K562 (cell line): ENCODE results near the gene RASSF7. TPM values are rescaled to one million over a fixed set of nuclear protein-coding genes. Genes with fewer than 3 reads are reported as not detected.

Experiments
- BMI1 ChIP-seq: fragments of 150-350 bp; IDR thresholded peaks from 2 replicates; pipeline ENCODE4 v1.6.1; 2014; ENCODE audit warnings: low read length
- ETV6 ChIP-seq, 3 experiments: fragments of 150-350 bp in 1 of 3; sonication (generic) in 1 of 3; formaldehyde crosslinking in 1 of 3; IDR thresholded peaks; 2 replicates each; pipeline versions ENCODE4 v1.6.1 to v1.8.0; 2014 to 2022; ENCODE audit warnings: borderline replicate concordance in 2 of 3, low read depth in 2 of 3, antibody characterized with exemption in 1 of 3, low read length in 1 of 3, mild to moderate bottlenecking in 1 of 3, missing genetic modification reagents in 1 of 3
- HNRNPK ChIP-seq: fragments of 200-400 bp; formaldehyde crosslinking; IDR thresholded peaks from one replicate; pipeline ENCODE4 v1.6.1; 2018; ENCODE audit warnings: mild to moderate bottlenecking, low read depth, low read length; ENCODE audit not compliant: poor library complexity, severe bottlenecking
- NBN ChIP-seq: fragments of 450-650 bp; IDR thresholded peaks from 2 replicates; pipeline ENCODE4 v1.6.1; 2016; ENCODE audit warnings: low read depth, mild to moderate bottlenecking
- NFYB ChIP-seq: IDR thresholded peaks from 2 replicates; pipeline ENCODE4 v1.6.1; 2011; ENCODE audit warnings: mild to moderate bottlenecking, moderate library complexity; ENCODE audit not compliant: insufficient read length; ENCODE audit errors: extremely low read depth
- PHF21A ChIP-seq: fragments of 450-650 bp; IDR thresholded peaks from 2 replicates; pipeline ENCODE4 v1.6.1; 2017; ENCODE audit warnings: low read depth, borderline replicate concordance
- POLR2A ChIP-seq: fragments of 450-650 bp; conservative IDR thresholded peaks from 2 replicates; pipeline ENCODE4 v1.6.1; 2016
- PPARD ChIP-seq: fragments of 250-450 bp; sonication (Bioruptor Pico); IDR thresholded peaks from 2 replicates; pipeline ENCODE4 v1.8.0; 2022; ENCODE audit warnings: inconsistent platforms, mild to moderate bottlenecking, moderate library complexity
- TBL1XR1 ChIP-seq, 2 experiments: IDR thresholded peaks; 2 replicates each; pipeline ENCODE4 v1.6.1; 2012; ENCODE audit warnings: improper control_type of control experiment in 2 of 2, low read length in 2 of 2, mild to moderate bottlenecking in 1 of 2
- TEAD2 ChIP-seq: fragments of 450-650 bp; IDR thresholded peaks from 2 replicates; pipeline ENCODE4 v1.6.1; 2016; ENCODE audit warnings: missing genetic modification characterization, control low read depth, missing compliant biosample characterization
- ZNF124 ChIP-seq: sonication (generic); formaldehyde crosslinking; IDR thresholded peaks from 2 replicates; pipeline ENCODE4 v1.8.1; 2022; ENCODE audit warnings: missing genetic modification reagents
- ZSCAN32 ChIP-seq: fragments of 450-650 bp; formaldehyde crosslinking; IDR thresholded peaks from 2 replicates; pipeline ENCODE4 v1.4.0; 2020; ENCODE audit warnings: mild to moderate bottlenecking, moderate library complexity
- polyA plus RNA-seq, 8 experiments: library from polyadenylated mRNA; depleted of rRNA in 4 of 8; stranded (reverse) in 5 of 8; unstranded in 3 of 8; fragments of >200 nt; fragmentation: Nextera tagmentation in 2 of 8; fragmentation: Illumina TruSeq in 1 of 8; extraction: Ambion mirVana in 2 of 8; extraction: Trizol in 1 of 8; gene quantifications; 2 replicates each; pipeline versions ENCODE4 v1.2.1 to v1.2.3, GENCODE V29; 2011 to 2014; ENCODE audit warnings: inconsistent platforms in 1 of 8, missing spikeins in 1 of 8
- total RNA-seq, 7 experiments: library from RNA; depleted of rRNA in 6 of 7; stranded (reverse); fragments of >200 nt in 6 of 7; fragmentation: Illumina TruSeq in 2 of 7; extraction: Trizol in 2 of 7; gene quantifications; 2 replicates each; pipeline versions ENCODE4 v1.2.1 to v1.2.3, GENCODE V29; 2011 to 2021; ENCODE audit warnings: low replicate concordance in 1 of 7
- TF ChIP-seq, protein P1 (sequence below): fragments of 450-650 bp; IDR thresholded peaks from 2 replicates; pipeline ENCODE4 v1.6.1; 2016; ENCODE audit warnings: low read depth
- TF ChIP-seq, protein P2 (sequence below), 3 experiments: IDR thresholded peaks in 2 of 3; conservative IDR thresholded peaks in 1 of 3; 2 replicates each; pipeline ENCODE4 v1.5.1; 2011 to 2012; ENCODE audit warnings: low read length in 3 of 3, mild to moderate bottlenecking in 3 of 3, control low read depth in 2 of 3, improper control_type of control experiment in 1 of 3, inconsistent platforms in 1 of 3, low read depth in 1 of 3, mixed read lengths in 1 of 3, moderate library complexity in 1 of 3; ENCODE audit not compliant: insufficient read depth in 2 of 3
- TF ChIP-seq, protein P3 (sequence below): fragments of 250-450 bp; sonication (Bioruptor Pico); IDR thresholded peaks from 2 replicates; pipeline ENCODE4 v1.8.0; 2022; ENCODE audit warnings: inconsistent platforms

Gene RASSF7
- total and polyA plus RNA-seq, 9 of the 15 experiments (the other 6 are each of a cell fraction or from before 2014, with no cell fraction given): 0.41 to 45.2 (median 18.6) TPM

DNA sequence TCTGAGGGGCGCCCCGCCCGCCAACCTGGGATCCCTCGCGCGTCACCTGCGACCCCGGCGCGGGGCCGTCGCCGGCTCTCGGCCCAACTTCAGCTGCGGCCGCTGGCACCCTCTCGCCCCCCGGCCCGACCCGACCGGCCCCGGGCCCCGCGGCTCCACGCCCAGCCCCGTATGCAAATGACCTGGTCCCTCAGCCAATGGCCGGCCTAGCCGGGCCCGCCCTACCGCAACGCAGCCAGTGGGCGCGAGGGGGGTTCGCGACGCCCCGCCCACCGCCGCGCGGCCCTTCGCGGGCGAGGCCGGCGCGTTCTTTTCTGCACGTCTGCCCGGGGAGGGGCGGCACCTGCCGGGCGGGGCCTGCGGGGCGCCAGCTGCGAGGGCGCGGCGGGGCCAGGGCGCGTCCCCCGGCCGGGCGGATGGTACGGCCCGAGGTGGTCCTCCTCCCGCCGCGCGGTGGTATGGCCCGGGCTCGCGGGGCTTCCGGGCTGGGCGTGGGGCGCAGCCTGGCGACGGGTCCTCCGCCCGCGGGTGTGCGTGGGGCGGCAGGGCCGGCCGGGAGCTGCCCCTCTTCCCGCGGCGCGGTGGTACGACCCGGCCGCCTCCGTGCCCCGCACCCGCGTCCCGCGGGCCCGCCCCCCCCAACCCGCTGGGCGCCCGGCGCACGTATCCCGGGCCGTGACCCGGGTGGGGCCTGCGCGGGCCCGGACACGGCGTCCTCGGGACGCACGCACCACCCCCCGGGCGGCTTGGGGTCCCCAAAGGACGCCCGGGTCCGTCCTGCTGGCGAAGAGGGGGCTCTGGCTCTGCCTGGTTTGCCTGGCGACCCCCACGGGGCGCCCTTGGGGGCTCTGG is 7.8 kb downstream of the RASSF7 start (continued):
- TF ChIP-seq, protein P1, sequence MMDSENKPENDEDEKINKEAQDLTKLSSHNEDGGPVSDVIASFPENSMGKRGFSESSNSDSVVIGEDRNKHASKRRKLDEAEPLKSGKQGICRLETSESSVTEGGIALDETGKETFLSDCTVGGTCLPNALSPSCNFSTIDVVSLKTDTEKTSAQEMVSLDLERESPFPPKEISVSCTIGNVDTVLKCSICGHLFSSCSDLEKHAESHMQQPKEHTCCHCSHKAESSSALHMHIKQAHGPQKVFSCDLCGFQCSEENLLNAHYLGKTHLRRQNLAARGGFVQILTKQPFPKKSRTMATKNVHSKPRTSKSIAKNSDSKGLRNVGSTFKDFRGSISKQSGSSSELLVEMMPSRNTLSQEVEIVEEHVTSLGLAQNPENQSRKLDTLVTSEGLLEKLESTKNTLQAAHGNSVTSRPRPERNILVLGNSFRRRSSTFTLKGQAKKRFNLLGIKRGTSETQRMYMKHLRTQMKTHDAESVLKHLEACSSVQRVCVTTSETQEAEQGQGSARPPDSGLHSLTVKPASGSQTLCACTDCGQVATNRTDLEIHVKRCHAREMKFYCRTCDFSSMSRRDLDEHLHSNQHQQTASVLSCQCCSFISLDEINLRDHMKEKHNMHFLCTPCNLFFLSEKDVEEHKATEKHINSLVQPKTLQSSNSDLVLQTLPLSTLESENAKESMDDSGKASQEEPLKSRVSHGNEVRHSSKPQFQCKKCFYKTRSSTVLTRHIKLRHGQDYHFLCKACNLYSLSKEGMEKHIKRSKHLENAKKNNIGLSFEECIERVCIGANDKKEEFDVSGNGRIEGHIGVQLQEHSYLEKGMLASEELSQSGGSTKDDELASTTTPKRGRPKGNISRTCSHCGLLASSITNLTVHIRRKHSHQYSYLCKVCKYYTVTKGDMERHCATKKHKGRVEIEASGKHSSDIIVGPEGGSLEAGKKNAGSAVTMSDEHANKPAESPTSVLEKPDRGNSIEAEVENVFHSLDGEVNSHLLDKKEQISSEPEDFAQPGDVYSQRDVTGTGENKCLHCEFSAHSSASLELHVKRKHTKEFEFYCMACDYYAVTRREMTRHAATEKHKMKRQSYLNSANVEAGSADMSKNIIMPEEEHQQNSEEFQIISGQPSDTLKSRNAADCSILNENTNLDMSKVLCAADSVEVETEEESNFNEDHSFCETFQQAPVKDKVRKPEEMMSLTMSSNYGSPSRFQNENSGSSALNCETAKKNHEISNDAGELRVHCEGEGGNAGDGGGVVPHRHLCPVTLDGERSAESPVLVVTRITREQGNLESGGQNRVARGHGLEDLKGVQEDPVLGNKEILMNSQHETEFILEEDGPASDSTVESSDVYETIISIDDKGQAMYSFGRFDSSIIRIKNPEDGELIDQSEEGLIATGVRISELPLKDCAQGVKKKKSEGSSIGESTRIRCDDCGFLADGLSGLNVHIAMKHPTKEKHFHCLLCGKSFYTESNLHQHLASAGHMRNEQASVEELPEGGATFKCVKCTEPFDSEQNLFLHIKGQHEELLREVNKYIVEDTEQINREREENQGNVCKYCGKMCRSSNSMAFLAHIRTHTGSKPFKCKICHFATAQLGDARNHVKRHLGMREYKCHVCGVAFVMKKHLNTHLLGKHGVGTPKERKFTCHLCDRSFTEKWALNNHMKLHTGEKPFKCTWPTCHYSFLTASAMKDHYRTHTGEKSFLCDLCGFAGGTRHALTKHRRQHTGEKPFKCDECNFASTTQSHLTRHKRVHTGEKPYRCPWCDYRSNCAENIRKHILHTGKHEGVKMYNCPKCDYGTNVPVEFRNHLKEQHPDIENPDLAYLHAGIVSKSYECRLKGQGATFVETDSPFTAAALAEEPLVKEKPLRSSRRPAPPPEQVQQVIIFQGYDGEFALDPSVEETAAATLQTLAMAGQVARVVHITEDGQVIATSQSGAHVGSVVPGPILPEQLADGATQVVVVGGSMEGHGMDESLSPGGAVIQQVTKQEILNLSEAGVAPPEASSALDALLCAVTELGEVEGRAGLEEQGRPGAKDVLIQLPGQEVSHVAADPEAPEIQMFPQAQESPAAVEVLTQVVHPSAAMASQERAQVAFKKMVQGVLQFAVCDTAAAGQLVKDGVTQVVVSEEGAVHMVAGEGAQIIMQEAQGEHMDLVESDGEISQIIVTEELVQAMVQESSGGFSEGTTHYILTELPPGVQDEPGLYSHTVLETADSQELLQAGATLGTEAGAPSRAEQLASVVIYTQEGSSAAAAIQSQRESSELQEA: no peak
- TF ChIP-seq ZNF124 (CRISPR knock-in tag): no peak
- no peak for TF ChIP-seq POLR2A
- no peak for TF ChIP-seq PPARD
- no peak for TF ChIP-seq PHF21A
- no peak for TF ChIP-seq NBN
- no peak for TF ChIP-seq TEAD2 (tag)
- no peak for TF ChIP-seq ZSCAN32 (CRISPR knock-in tag)
- peak; percentile 83 for TF ChIP-seq NFYB
- TF ChIP-seq ETV6 (IDR thresholded peaks at IDR 0.05; ENCODE audit: borderline replicate concordance in 1 of 2, low read depth in 2 of 2, low read length in 1 of 2): no peak
- TF ChIP-seq ETV6 (CRISPR knock-in tag; IDR thresholded peaks at IDR 0.05; ENCODE audit: borderline replicate concordance): no peak
- TF ChIP-seq, protein P2, sequence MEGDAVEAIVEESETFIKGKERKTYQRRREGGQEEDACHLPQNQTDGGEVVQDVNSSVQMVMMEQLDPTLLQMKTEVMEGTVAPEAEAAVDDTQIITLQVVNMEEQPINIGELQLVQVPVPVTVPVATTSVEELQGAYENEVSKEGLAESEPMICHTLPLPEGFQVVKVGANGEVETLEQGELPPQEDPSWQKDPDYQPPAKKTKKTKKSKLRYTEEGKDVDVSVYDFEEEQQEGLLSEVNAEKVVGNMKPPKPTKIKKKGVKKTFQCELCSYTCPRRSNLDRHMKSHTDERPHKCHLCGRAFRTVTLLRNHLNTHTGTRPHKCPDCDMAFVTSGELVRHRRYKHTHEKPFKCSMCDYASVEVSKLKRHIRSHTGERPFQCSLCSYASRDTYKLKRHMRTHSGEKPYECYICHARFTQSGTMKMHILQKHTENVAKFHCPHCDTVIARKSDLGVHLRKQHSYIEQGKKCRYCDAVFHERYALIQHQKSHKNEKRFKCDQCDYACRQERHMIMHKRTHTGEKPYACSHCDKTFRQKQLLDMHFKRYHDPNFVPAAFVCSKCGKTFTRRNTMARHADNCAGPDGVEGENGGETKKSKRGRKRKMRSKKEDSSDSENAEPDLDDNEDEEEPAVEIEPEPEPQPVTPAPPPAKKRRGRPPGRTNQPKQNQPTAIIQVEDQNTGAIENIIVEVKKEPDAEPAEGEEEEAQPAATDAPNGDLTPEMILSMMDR (IDR thresholded peaks at IDR 0.05 in 2 of 3, conservative IDR thresholded peaks at IDR 0.05 in 1 of 3; ENCODE audit: insufficient read depth in 2 of 3, low read depth in 1 of 3, low read length in 3 of 3): no peak
- no peak for TF ChIP-seq TBL1XR1 (IDR thresholded peaks at IDR 0.05; ENCODE audit: low read length in 2 of 2)
- peak; percentile 71 for TF ChIP-seq HNRNPK
- TF ChIP-seq BMI1: no peak
- TF ChIP-seq, protein P3, sequence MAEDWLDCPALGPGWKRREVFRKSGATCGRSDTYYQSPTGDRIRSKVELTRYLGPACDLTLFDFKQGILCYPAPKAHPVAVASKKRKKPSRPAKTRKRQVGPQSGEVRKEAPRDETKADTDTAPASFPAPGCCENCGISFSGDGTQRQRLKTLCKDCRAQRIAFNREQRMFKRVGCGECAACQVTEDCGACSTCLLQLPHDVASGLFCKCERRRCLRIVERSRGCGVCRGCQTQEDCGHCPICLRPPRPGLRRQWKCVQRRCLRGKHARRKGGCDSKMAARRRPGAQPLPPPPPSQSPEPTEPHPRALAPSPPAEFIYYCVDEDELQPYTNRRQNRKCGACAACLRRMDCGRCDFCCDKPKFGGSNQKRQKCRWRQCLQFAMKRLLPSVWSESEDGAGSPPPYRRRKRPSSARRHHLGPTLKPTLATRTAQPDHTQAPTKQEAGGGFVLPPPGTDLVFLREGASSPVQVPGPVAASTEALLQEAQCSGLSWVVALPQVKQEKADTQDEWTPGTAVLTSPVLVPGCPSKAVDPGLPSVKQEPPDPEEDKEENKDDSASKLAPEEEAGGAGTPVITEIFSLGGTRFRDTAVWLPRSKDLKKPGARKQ (CRISPR knock-in tag): no peak
